ENCODE results near the gene UGT1A1. TPM values are rescaled to one million over a fixed set of nuclear protein-coding genes. Genes with fewer than 3 reads are reported as not detected.
A peak's percentile ranks its signal among the peaks of the same experiment; 100 is the strongest.

UGT1A1 gene
- total RNA-seq, 1 experiment from 2014 or later = not detected

DNA sequence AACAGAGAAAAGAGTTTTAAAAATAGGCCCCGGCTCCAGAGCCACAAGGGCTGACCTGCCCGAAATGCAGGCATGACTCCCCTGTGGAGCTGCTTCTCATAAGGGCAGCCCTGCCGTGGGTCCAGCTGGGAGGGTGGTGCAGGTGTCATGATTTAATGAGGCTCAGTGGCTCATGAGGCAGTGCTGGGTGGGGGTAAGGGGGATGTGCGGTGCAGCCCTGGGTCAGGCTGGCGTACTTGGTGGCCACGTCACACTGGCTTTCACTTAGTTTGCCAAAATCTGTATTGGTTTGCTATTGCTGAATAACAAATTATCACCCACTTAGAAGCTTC lies 60.7 kb downstream of the UGT1A1 start:
- Mint-ChIP-seq H3K4me1 (no peaks in the 10 kb centered on the region; a peak in 1 of 4 replicates), H3K36me3 (ENCODE audit: insufficient read depth in 1 of 3, low read depth in 3 of 3) (no peaks in the 10 kb centered on the region), H3K4me3 (no peak overlapping the region), H3K9me3 (peaks cover 0 to 1% of the 10 kb centered on the region in 2 experiments; a peak in 3 of 5 replicates), H3K27ac (no peak overlapping the region), H3K27me3 (ENCODE audit: low read depth) (peaks cover 1% of the 10 kb centered on the region; the same call in 1 of the 2 replicates)
- no peaks in the 10 kb centered on the region for H3K4me1 ChIP-seq (ENCODE audit: insufficient read depth, low read length)
- no peak overlapping the region for H3K4ac ChIP-seq (ENCODE audit: low read depth, low read length)
- no peaks in the 10 kb centered on the region for H3K27me3 ChIP-seq (ENCODE audit: insufficient read depth, low read length)
- no peaks in the 10 kb centered on the region for H3K9me3 ChIP-seq (ENCODE audit: control insufficient read depth, low read depth, low read length)
- H3K9ac ChIP-seq (ENCODE audit: extremely low read depth, insufficient read length, low read length) = no peak overlapping the region
- no peak overlapping the region for H4K8ac ChIP-seq (replicated peaks; ENCODE audit: insufficient read length, low read depth, low read length)
- no peaks in the 10 kb centered on the region for H3K79me1 ChIP-seq (ENCODE audit: insufficient read depth, low read depth, low read length, poor library complexity, severe bottlenecking)
- no peak overlapping the region for H4K91ac ChIP-seq (ENCODE audit: insufficient read length, low read depth, low read length)
- no peak overlapping the region for H3T11ph ChIP-seq (ENCODE audit: low read length)
- TF ChIP-seq, protein P1, sequence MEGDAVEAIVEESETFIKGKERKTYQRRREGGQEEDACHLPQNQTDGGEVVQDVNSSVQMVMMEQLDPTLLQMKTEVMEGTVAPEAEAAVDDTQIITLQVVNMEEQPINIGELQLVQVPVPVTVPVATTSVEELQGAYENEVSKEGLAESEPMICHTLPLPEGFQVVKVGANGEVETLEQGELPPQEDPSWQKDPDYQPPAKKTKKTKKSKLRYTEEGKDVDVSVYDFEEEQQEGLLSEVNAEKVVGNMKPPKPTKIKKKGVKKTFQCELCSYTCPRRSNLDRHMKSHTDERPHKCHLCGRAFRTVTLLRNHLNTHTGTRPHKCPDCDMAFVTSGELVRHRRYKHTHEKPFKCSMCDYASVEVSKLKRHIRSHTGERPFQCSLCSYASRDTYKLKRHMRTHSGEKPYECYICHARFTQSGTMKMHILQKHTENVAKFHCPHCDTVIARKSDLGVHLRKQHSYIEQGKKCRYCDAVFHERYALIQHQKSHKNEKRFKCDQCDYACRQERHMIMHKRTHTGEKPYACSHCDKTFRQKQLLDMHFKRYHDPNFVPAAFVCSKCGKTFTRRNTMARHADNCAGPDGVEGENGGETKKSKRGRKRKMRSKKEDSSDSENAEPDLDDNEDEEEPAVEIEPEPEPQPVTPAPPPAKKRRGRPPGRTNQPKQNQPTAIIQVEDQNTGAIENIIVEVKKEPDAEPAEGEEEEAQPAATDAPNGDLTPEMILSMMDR (conservative IDR thresholded peaks at IDR 0.05) = no peak
- H3K23me2 ChIP-seq (ENCODE audit: insufficient read length, low read depth, low read length, poor library complexity, severe bottlenecking) = no peaks in the 10 kb centered on the region
- WGBS (ENCODE audit: extremely low coverage, insufficient read length, low lambda C conversion rate) = no CpG with 5 or more reads among the region's 6 CpGs
- no peak overlapping the region for H2AK5ac ChIP-seq (ENCODE audit: insufficient read length, low read length)
- no peak overlapping the region for H2BK120ac ChIP-seq (ENCODE audit: low read depth, low read length, poor library complexity, severe bottlenecking)
- H3K27ac ChIP-seq (ENCODE audit: insufficient read length, low read depth, low read length) = no peak overlapping the region
- H3K79me2 ChIP-seq (ENCODE audit: insufficient read depth, low read length) = no peaks in the 10 kb centered on the region
- no peak overlapping the region for H2BK5ac ChIP-seq (ENCODE audit: insufficient read length, low read length)
- H3K56ac ChIP-seq (ENCODE audit: insufficient read length, low read depth, low read length) = no peak overlapping the region
- no peak overlapping the region for H4K5ac ChIP-seq (ENCODE audit: insufficient read length, low read depth, low read length)
- H3K14ac ChIP-seq (ENCODE audit: insufficient read depth, low read length) = no peak overlapping the region
- H2AFZ ChIP-seq (ENCODE audit: low read length) = no peak overlapping the region
- H3K23ac ChIP-seq (ENCODE audit: insufficient read length, low read depth, low read length) = no peak overlapping the region
- no peak overlapping the region for H3K18ac ChIP-seq (ENCODE audit: insufficient read length, low read depth, low read length)
- H4K20me1 ChIP-seq (ENCODE audit: control insufficient read depth, insufficient read depth, insufficient read length) = no peaks in the 10 kb centered on the region
- DNase-seq = peak; percentile 17
- H2BK15ac ChIP-seq (ENCODE audit: low read depth, low read length) = no peak overlapping the region
- H2BK12ac ChIP-seq (ENCODE audit: insufficient read length, low read depth, low read length) = no peak overlapping the region
- H2BK20ac ChIP-seq (ENCODE audit: low read depth, low read length, poor library complexity, severe bottlenecking) = no peak overlapping the region
- H3K4me2 ChIP-seq (ENCODE audit: insufficient read depth, insufficient read length, low read length) = no peak overlapping the region
